GM18526 (cell line): ENCODE measurements around the gene RALGPS1.

Experiments
- POLR2A ChIP-seq: IDR thresholded peaks from 3 replicates; pipeline ENCODE4 v1.6.1; 2011; ENCODE audit not compliant: insufficient read length; ENCODE audit errors: extremely low read depth

RALGPS1 gene

GRCh38 chr9:127252410-127253318, 338.1 kb downstream of the RALGPS1 start:
- TF ChIP-seq POLR2A, result no peak

GRCh38 chr9:127253446-127253845, 338.9 kb downstream of the RALGPS1 start:
- no peak for TF ChIP-seq POLR2A

- TF ChIP-seq POLR2A, result no peak
Measured at GRCh38 chr9:127255692-127256091, 341.1 kb downstream of the RALGPS1 start.

- no peak for TF ChIP-seq POLR2A
Measured at GRCh38 chr9:127256324-127256723, 341.7 kb downstream of the RALGPS1 start.

- no peak for TF ChIP-seq POLR2A
Measured at GRCh38 chr9:127258606-127259471, 344.3 kb downstream of the RALGPS1 start.

- TF ChIP-seq POLR2A, result no peak
Measured at GRCh38 chr9:127262602-127263001, 348.0 kb downstream of the RALGPS1 start.

GRCh38 chr9:127263237-127263636, 348.7 kb downstream of the RALGPS1 start:
- TF ChIP-seq POLR2A, result no peak

GRCh38 chr9:127263664-127264063, 349.1 kb downstream of the RALGPS1 start:
- TF ChIP-seq POLR2A, result no peak

- no peak for TF ChIP-seq POLR2A
Measured at GRCh38 chr9:127264462-127265219, 350.1 kb downstream of the RALGPS1 start, which contains the start of gene GARNL3. Gene GARNL3, plus strand, starts transcription at chr9:127264774. Its CDS starts 104 bp downstream, at chr9:127264878.

GRCh38 chr9:127267793-127268525, 353.4 kb downstream of the RALGPS1 start:
- no peak for TF ChIP-seq POLR2A

- no peak for TF ChIP-seq POLR2A
Measured at GRCh38 chr9:127269449-127269848, 354.9 kb downstream of the RALGPS1 start.
